Tibial nerve (tissue), 4 donors: ENCODE results near the gene CAMK2D. TPM values are rescaled to one million over a fixed set of nuclear protein-coding genes. Genes with fewer than 3 reads are reported as not detected.

ENCODE experiments used
- DNase-seq, 2 donors: peaks; one replicate each; pipeline ENCODE4 v3.0.0-alpha.2; 2019; ENCODE audit warnings: low spot score in 2 of 2
- H3K27ac ChIP-seq, 4 donors: fragments of 200-600 bp; sonication (generic) in 3 of 4; one replicate each; pipeline ENCODE4 v1.5.1; 2017 to 2019; ENCODE audit warnings: mild to moderate bottlenecking in 1 of 4
- H3K27me3 ChIP-seq, 2 donors: fragments of 200-600 bp; sonication (generic) in 1 of 2; one replicate each; pipeline versions ENCODE4 v1.5.1 to v1.6.0; 2017 to 2019
- H3K36me3 ChIP-seq, 3 donors: fragments of 200-600 bp; sonication (generic); one replicate each; pipeline ENCODE4 v1.5.1; 2018 to 2019
- H3K4me1 ChIP-seq, 4 donors: fragments of 200-600 bp; sonication (generic) in 3 of 4; one replicate each; pipeline ENCODE4 v1.5.1; 2017 to 2019
- H3K4me3 ChIP-seq, 4 donors: fragments of 200-600 bp; sonication (generic) in 3 of 4; one replicate each; pipeline ENCODE4 v1.5.1; 2017 to 2019; ENCODE audit warnings: mild to moderate bottlenecking in 1 of 4, moderate library complexity in 1 of 4
- H3K9me3 ChIP-seq, 4 donors: fragments of 200-600 bp; sonication (generic) in 3 of 4; one replicate each; pipeline ENCODE4 v1.5.1; 2017 to 2019
- EP300 ChIP-seq, 2 donors: sonication (generic); formaldehyde crosslinking; IDR thresholded peaks; one replicate each; pipeline ENCODE4 v1.6.1; 2017; ENCODE audit warnings: antibody characterized with exemption in 2 of 2, mild to moderate bottlenecking in 1 of 2
- POLR2A ChIP-seq, 2 donors: fragments of 450-650 bp; IDR thresholded peaks; one replicate each; pipeline ENCODE4 v1.6.1; 2017; ENCODE audit warnings: antibody characterized with exemption in 2 of 2, mild to moderate bottlenecking in 2 of 2, moderate library complexity in 2 of 2
- WGBS, 2 donors: methylation state at CpG; one replicate each; pipeline ENCODE4 v1.1.5; 2018; 5-methylcytosine and 5-hydroxymethylcytosine counted together
- total RNA-seq, 4 donors: library from RNA; depleted of rRNA; stranded (reverse); fragments of >200 nt; gene quantifications; one replicate each; pipeline ENCODE4 v1.1.0, GENCODE V29; 2016
- TF ChIP-seq, protein P1 (sequence below), 5 experiments: fragments of 200-600 bp in 3 of 5; fragments of 450-650 bp in 2 of 5; sonication (generic) in 3 of 5; IDR thresholded peaks; one replicate each; pipeline ENCODE4 v1.5.1; 2016 to 2019; ENCODE audit warnings: antibody characterized with exemption in 5 of 5, mild to moderate bottlenecking in 3 of 5, moderate library complexity in 2 of 5

CAMK2D gene
- total RNA-seq, 4 donors from 2014 or later, result 30.3 to 58.5 (median 34.6) TPM

DNA sequence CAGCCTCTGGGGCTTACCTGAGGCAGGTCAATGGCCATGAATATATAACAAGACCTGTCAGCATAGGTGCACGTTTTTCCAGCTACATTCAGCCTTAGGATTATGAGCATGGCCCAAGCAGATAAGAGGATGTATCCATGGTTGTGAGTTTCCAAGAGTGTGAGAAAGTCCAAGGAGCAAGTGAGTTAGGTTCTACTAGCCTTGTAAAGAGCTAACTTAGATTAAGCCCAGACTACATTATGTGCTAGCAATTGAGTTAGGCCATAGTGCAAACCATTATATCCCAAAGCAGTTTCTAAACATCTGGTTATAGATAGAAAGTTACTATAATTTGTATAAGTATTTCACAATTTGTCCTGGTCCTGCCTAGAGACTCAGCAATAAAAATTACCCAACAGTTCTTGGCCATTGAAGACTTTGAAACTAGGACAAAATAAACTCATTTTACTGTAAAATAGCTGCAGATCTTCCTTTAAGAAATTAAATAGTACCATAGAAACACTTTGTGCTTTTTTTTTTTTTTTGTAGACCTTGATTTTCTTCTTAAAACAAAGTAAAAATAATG lies 312.0 kb downstream of the CAMK2D start:
- 88 to 90% methylated on average over 1 of the region's 1 CpG for WGBS, 2 donors
- H3K27ac ChIP-seq, result peak overlapping the region in 2 of 4 donors; percentile 48 to 74
- no peak overlapping the region for H3K4me3 ChIP-seq
- peaks cover 0 to 4% (median 0%) of the 10 kb centered on the region in 4 donors for H3K9me3 ChIP-seq
- no peaks in the 10 kb centered on the region for H3K36me3 ChIP-seq
- no peaks in the 10 kb centered on the region for H3K27me3 ChIP-seq
- H3K4me1 ChIP-seq, result peaks cover 0 to 54% (median 17%) of the 10 kb centered on the region in 4 donors
- no peak for DNase-seq
- TF ChIP-seq, protein P1, sequence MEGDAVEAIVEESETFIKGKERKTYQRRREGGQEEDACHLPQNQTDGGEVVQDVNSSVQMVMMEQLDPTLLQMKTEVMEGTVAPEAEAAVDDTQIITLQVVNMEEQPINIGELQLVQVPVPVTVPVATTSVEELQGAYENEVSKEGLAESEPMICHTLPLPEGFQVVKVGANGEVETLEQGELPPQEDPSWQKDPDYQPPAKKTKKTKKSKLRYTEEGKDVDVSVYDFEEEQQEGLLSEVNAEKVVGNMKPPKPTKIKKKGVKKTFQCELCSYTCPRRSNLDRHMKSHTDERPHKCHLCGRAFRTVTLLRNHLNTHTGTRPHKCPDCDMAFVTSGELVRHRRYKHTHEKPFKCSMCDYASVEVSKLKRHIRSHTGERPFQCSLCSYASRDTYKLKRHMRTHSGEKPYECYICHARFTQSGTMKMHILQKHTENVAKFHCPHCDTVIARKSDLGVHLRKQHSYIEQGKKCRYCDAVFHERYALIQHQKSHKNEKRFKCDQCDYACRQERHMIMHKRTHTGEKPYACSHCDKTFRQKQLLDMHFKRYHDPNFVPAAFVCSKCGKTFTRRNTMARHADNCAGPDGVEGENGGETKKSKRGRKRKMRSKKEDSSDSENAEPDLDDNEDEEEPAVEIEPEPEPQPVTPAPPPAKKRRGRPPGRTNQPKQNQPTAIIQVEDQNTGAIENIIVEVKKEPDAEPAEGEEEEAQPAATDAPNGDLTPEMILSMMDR (IDR thresholded peaks at IDR 0.05), result no peak
- TF ChIP-seq EP300 (IDR thresholded peaks at IDR 0.05), result peak in 1 of 2 donors; percentile 60

DNA sequence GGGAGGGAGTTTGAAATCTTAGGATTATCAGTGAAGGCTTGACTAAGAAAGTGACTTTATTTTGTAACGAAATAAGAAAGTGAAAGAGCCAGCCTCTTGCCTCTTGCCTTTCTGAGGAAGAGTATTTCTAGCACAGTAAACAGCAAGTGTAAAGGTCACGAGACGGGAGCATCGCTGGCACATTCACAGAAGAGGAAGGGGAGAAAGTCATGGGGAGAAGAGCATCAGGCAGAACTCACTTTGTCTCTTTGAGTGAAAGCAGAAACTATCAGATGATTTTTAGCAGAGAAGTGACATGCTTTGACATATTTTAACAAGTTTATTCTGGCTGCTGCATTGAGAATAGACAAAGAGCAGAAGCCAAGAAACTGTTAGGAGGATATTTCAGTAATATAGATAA lies 313.8 kb downstream of the CAMK2D start:
- no peak for DNase-seq
- H3K27me3 ChIP-seq, result no peaks in the 10 kb centered on the region
- H3K36me3 ChIP-seq, result no peaks in the 10 kb centered on the region
- no peak for TF ChIP-seq POLR2A (IDR thresholded peaks at IDR 0.05)
- peak in 1 of 2 donors; percentile 38 for TF ChIP-seq EP300 (IDR thresholded peaks at IDR 0.05)
- H3K4me3 ChIP-seq, result no peak overlapping the region
- peak overlapping the region in 2 of 4 donors; percentile 48 to 74 for H3K27ac ChIP-seq
- WGBS, 2 donors, result 22 to 39% methylated on average over 4 of the region's 4 CpGs
- H3K9me3 ChIP-seq, result peaks cover 0 to 4% (median 0%) of the 10 kb centered on the region in 4 donors
- peaks cover 0 to 52% (median 12%) of the 10 kb centered on the region in 4 donors for H3K4me1 ChIP-seq

DNA sequence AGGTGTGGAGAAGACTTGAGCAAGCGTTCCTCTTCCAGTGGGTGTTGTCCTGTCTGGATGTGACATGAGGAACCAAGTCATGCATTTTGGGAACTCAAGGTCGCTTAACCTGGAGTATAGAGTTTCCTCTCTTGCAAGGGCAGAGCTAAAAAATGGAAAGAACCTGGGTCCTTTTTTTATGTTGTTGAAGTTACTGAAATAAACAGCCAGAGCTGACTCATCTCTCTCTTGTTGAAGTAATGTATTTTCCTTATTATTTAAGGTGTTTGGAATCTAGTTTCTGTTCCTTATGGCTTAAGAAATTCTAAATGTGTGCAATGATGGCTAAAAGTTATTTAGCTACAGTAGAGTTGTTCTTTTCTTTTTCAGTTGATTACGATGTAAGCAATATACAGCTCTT lies 314.5 kb downstream of the CAMK2D start:
- Histone ChIP-seq H3K4me1 (peaks cover 0 to 45% (median 12%) of the 10 kb centered on the region in 4 donors), H3K9me3 (peaks cover 0 to 4% (median 0%) of the 10 kb centered on the region in 4 donors), H3K27me3 (no peaks in the 10 kb centered on the region), H3K36me3 (no peaks in the 10 kb centered on the region), H3K4me3 (no peak overlapping the region), H3K27ac (peak overlapping the region in 2 of 4 donors; percentile 48 to 74)
- 94 to 96% methylated on average over 3 of the region's 3 CpGs for WGBS, 2 donors
- no peak for DNase-seq
- TF ChIP-seq, protein P1 (IDR thresholded peaks at IDR 0.05), result no peak
- TF ChIP-seq EP300 (IDR thresholded peaks at IDR 0.05) (no peak), POLR2A (IDR thresholded peaks at IDR 0.05) (no peak)

DNA sequence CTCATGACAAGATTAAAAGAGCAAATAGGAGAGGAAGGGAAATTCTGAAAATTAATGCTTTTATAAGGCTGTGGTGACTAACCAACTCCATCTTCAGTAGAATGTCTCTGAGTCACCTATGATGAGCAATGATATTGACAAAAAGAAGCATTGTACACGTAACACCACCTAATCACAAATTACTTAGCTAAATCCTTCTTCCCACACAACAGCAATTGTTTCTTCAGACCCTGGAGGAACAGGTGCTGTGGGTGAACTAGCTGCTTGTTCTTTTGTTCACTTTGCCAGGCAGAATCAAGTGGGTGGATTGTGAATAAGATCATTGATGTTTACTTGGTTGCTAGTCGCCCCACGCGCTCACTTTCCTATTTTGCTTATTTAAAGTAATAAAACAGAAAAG lies 315.5 kb downstream of the CAMK2D start:
- Histone ChIP-seq H3K27ac (peak overlapping the region in 2 of 4 donors; percentile 66 to 77), H3K27me3 (no peaks in the 10 kb centered on the region), H3K9me3 (peaks cover 0 to 4% (median 0%) of the 10 kb centered on the region in 4 donors), H3K36me3 (no peaks in the 10 kb centered on the region), H3K4me3 (no peak overlapping the region), H3K4me1 (peaks cover 0 to 44% (median 12%) of the 10 kb centered on the region in 4 donors)
- no peak for DNase-seq
- TF ChIP-seq EP300 (IDR thresholded peaks at IDR 0.05), result no peak
- TF ChIP-seq POLR2A (IDR thresholded peaks at IDR 0.05), result no peak
- TF ChIP-seq, protein P1 (IDR thresholded peaks at IDR 0.05), result no peak
- 61 to 67% methylated on average over 4 of the region's 4 CpGs for WGBS, 2 donors

DNA sequence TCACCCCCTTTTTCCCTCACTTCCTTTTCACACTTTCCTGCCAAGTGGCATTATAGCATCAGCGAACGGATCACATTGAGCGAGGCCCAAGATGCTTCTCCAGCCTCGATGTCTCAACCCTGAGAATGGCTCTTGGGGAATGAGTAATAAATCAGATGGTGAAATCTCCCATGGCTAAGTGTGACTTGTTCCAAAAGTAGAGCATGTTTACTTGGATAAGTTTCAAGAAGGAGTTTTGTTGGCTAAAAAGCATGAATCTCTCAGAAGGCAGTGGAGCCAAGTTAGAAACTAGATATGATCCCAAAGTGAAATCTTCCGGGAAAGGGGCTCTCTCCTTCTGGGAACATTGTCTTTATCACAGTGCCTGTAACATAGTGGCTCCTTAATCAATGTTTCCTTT lies 316.3 kb downstream of the CAMK2D start:
- H3K4me1 ChIP-seq, result peaks cover 0 to 44% (median 12%) of the 10 kb centered on the region in 4 donors
- H3K27ac ChIP-seq, result peak overlapping the region in 2 of 4 donors; percentile 66 to 77
- H3K4me3 ChIP-seq, result no peak overlapping the region
- DNase-seq, result peak; percentile 30 to 72
- TF ChIP-seq EP300 (IDR thresholded peaks at IDR 0.05) (peak; percentile 23 to 96), POLR2A (IDR thresholded peaks at IDR 0.05) (no peak)
- TF ChIP-seq, protein P1 (IDR thresholded peaks at IDR 0.05), result no peak
- no peaks in the 10 kb centered on the region for H3K27me3 ChIP-seq
- no peaks in the 10 kb centered on the region for H3K36me3 ChIP-seq
- H3K9me3 ChIP-seq, result peaks cover 0 to 4% (median 0%) of the 10 kb centered on the region in 4 donors
- 43 to 46% methylated on average over 5 of the region's 5 CpGs for WGBS, 2 donors
